ENCODE measurements around the gene RIMS3.

DNA sequence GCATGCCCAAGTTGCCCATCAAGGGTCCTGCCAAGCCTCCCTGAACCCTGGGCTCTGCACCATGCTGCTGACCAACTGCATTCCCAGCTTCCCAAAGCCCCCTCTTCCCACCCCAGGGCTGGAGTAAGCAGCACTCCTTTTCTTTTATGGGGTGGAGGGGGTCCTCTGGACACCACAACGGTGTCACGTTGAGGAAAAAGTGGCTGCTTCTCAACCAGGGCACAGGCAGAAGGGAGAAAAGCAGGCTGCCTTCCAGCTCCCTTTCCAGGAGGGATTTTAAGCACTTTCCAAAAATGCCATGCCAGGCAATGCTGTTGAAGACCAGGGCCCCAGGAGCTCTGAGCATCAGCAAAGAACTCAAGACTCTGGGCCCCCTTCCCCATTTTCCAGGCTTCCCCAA, 691 bp downstream of the RIMS3 start:
- no peak for TF ChIP-seq CTCF (IDR thresholded peaks at IDR 0.05; ENCODE audit: poor library complexity, severe bottlenecking)
- no peak for TF ChIP-seq EZH2 (IDR thresholded peaks at IDR 0.05; ENCODE audit: borderline replicate concordance, insufficient read depth, low read length, poor library complexity, severe bottlenecking)
- TF ChIP-seq POLR2AphosphoS5 (IDR thresholded peaks at IDR 0.05): no peak

Data from neural cell (in vitro differentiated cells).